ENCODE data around the gene TEX53. TPM values are rescaled to one million over a fixed set of nuclear protein-coding genes. Genes with fewer than 3 reads are reported as not detected.

Gene TEX53
- total and polyA plus RNA-seq, 10 of the 15 experiments (the other 5 are each of a cell fraction or from before 2014, with no cell fraction given), result not detected

DNA sequence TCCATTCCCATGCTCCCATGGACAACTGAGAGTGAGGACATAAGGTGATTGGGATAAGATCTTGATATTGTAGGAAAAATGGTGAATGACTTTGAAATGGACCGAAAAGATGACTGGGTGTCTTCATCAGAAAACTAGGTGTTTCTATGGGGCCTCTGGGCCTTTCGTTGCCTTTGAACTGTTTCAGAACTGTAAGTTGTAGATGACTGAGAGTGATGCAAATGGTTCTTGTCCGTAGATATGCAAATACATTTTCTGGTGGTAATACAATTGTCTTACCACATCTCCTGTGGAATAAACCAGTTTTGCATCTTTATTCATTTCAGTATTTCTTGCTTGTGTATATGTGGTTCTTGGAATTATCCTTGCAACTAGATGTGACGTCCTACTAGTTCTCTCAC lies 40.3 kb upstream of the TEX53 start (continued):
- TF ChIP-seq, protein P1, sequence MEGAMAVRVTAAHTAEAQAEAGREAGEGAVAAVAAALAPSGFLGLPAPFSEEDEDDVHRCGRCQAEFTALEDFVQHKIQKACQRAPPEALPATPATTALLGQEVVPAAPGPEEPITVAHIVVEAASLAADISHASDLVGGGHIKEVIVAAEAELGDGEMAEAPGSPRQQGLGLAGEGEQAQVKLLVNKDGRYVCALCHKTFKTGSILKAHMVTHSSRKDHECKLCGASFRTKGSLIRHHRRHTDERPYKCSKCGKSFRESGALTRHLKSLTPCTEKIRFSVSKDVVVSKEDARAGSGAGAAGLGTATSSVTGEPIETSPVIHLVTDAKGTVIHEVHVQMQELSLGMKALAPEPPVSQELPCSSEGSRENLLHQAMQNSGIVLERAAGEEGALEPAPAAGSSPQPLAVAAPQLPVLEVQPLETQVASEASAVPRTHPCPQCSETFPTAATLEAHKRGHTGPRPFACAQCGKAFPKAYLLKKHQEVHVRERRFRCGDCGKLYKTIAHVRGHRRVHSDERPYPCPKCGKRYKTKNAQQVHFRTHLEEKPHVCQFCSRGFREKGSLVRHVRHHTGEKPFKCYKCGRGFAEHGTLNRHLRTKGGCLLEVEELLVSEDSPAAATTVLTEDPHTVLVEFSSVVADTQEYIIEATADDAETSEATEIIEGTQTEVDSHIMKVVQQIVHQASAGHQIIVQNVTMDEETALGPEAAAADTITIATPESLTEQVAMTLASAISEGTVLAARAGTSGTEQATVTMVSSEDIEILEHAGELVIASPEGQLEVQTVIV (IDR thresholded peaks at IDR 0.05; ENCODE audit: borderline replicate concordance, partially characterized antibody), result no peak
- TF ChIP-seq KLF5 (IDR thresholded peaks at IDR 0.05; ENCODE audit: partially characterized antibody), result no peak
- TF ChIP-seq KAT2A (conservative IDR thresholded peaks at IDR 0.05; ENCODE audit: control insufficient read depth, low read depth, low read length), result no peak
- TF ChIP-seq IKZF2 (IDR thresholded peaks at IDR 0.05), result peak; percentile 50 to 51; a peak in 3 of 4 replicates
- TF ChIP-seq TCF7 (IDR thresholded peaks at IDR 0.05; ENCODE audit: borderline replicate concordance), result no peak
- no peak for TF ChIP-seq HCFC1 (IDR thresholded peaks at IDR 0.05; ENCODE audit: low read length)
- no peak for TF ChIP-seq CBX5 (IDR thresholded peaks at IDR 0.05; ENCODE audit: low read depth)
- TF ChIP-seq, protein P2, sequence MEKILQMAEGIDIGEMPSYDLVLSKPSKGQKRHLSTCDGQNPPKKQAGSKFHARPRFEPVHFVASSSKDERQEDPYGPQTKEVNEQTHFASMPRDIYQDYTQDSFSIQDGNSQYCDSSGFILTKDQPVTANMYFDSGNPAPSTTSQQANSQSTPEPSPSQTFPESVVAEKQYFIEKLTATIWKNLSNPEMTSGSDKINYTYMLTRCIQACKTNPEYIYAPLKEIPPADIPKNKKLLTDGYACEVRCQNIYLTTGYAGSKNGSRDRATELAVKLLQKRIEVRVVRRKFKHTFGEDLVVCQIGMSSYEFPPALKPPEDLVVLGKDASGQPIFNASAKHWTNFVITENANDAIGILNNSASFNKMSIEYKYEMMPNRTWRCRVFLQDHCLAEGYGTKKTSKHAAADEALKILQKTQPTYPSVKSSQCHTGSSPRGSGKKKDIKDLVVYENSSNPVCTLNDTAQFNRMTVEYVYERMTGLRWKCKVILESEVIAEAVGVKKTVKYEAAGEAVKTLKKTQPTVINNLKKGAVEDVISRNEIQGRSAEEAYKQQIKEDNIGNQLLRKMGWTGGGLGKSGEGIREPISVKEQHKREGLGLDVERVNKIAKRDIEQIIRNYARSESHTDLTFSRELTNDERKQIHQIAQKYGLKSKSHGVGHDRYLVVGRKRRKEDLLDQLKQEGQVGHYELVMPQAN (conservative IDR thresholded peaks at IDR 0.05), result no peak
- TF ChIP-seq CREM (IDR thresholded peaks at IDR 0.05; ENCODE audit: low read depth), result no peak
- no peak for TF ChIP-seq PBX3 (IDR thresholded peaks at IDR 0.05; ENCODE audit: insufficient replicate concordance, low read depth, low read length)
- TF ChIP-seq, protein P3, sequence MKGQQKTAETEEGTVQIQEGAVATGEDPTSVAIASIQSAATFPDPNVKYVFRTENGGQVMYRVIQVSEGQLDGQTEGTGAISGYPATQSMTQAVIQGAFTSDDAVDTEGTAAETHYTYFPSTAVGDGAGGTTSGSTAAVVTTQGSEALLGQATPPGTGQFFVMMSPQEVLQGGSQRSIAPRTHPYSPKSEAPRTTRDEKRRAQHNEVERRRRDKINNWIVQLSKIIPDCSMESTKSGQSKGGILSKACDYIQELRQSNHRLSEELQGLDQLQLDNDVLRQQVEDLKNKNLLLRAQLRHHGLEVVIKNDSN (IDR thresholded peaks at IDR 0.05; ENCODE audit: borderline replicate concordance, extremely low read length, insufficient read depth, low read depth, low read length), result no peak
- TF ChIP-seq ZBTB11 (CRISPR knock-in tag; IDR thresholded peaks at IDR 0.05), result no peak
- TF ChIP-seq TARDBP (IDR thresholded peaks at IDR 0.05; ENCODE audit: borderline replicate concordance), result no peak
- TF ChIP-seq IRF4 (IDR thresholded peaks at IDR 0.05; ENCODE audit: low read depth, low read length), result peak; percentile 68; the same call in 1 of the 2 replicates
- TF ChIP-seq CTCF (IDR thresholded peaks at IDR 0.05 in 2 of 3, conservative IDR thresholded peaks at IDR 0.05 in 1 of 3; ENCODE audit: control insufficient read depth in 2 of 3, extremely low read depth in 1 of 3, insufficient read depth in 1 of 3, low read depth in 3 of 3, low read length in 3 of 3), result no peak
- TF ChIP-seq BMI1 (IDR thresholded peaks at IDR 0.05; ENCODE audit: borderline replicate concordance), result no peak
- no peak for TF ChIP-seq GATAD2B (conservative IDR thresholded peaks at IDR 0.05; ENCODE audit: low read depth)
- peak; percentile 94 for TF ChIP-seq POU2F2 (IDR thresholded peaks at IDR 0.05; ENCODE audit: borderline replicate concordance, low read depth, low read length)
- no peak for TF ChIP-seq ESRRA (IDR thresholded peaks at IDR 0.05; ENCODE audit: low read length)

Measured in GM12878 (cell line).